DND-41 (cell line): ENCODE data around the gene PGF.

Experiments
- EZH2 ChIP-seq: IDR thresholded peaks from 3 replicates; pipeline ENCODE4 v1.6.1; 2012; ENCODE audit warnings: borderline replicate concordance, low read depth, mild to moderate bottlenecking, moderate library complexity, low read length, inconsistent platforms; ENCODE audit not compliant: severe bottlenecking
- TF ChIP-seq, protein P1 (sequence below): IDR thresholded peaks from 2 replicates; pipeline ENCODE4 v1.5.1; 2012; ENCODE audit warnings: borderline replicate concordance, low read length, moderate library complexity, mild to moderate bottlenecking; ENCODE audit not compliant: poor library complexity, severe bottlenecking; ENCODE audit errors: extremely low read depth

- TF ChIP-seq, protein P1, sequence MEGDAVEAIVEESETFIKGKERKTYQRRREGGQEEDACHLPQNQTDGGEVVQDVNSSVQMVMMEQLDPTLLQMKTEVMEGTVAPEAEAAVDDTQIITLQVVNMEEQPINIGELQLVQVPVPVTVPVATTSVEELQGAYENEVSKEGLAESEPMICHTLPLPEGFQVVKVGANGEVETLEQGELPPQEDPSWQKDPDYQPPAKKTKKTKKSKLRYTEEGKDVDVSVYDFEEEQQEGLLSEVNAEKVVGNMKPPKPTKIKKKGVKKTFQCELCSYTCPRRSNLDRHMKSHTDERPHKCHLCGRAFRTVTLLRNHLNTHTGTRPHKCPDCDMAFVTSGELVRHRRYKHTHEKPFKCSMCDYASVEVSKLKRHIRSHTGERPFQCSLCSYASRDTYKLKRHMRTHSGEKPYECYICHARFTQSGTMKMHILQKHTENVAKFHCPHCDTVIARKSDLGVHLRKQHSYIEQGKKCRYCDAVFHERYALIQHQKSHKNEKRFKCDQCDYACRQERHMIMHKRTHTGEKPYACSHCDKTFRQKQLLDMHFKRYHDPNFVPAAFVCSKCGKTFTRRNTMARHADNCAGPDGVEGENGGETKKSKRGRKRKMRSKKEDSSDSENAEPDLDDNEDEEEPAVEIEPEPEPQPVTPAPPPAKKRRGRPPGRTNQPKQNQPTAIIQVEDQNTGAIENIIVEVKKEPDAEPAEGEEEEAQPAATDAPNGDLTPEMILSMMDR: no peak
- TF ChIP-seq EZH2: no peak
Observed at GRCh38 chr14:74977901-74978385, 22.5 kb upstream of the PGF start.
